LNCaP clone FGC (cell line): ENCODE results near the gene AQP9.

Experiments
- DNase-seq: peaks from one replicate; pipeline ENCODE4 v3.0.0-alpha.2; 2011; ENCODE audit warnings: low read depth
- H3K4me3 ChIP-seq: 2 replicates; pipeline ENCODE4 v1.5.1; 2011; ENCODE audit warnings: mild to moderate bottlenecking, low read depth, low read length, control low read depth
- CTCF ChIP-seq: IDR thresholded peaks from 2 replicates; pipeline ENCODE4 v1.5.1; 2012; ENCODE audit warnings: mild to moderate bottlenecking; ENCODE audit not compliant: control insufficient read depth, insufficient read depth; ENCODE audit errors: extremely low read depth

AQP9 gene

GRCh38 chr15:58138106-58138505 lies at the start of gene AQP9:
AQP9 (plus strand) TSS chr15:58138381; CDS start chr15:58138566, 185 bp downstream.
- no peak for DNase-seq
- TF ChIP-seq CTCF = no peak
- no peak within 1 kb of the TSS for H3K4me3 ChIP-seq

DNA sequence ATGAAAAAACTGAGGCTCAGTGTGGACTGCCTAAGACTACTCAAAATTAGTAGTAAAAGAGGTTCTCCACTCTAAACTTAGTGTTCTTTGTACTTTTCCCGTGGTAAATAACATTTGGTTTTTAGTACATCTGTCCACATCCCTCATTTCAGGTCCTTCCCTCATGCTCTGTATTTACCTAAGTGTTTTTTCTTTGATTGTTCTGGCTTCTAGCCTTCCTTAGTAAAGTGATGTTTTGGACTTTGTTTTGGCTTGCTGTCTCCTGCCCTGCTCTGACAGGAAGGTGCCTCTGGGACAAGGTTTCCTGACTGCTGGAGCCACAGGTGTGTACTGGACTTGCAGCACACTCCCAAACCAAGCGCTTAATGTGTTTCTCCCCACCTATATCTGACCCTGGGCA lies 42.8 kb upstream of the AQP9 start:
- H3K4me3 ChIP-seq = no peak overlapping the region
- TF ChIP-seq CTCF = no peak
- DNase-seq = peak; percentile 44

GRCh38 chr15:58096529-58097084 lies 41.6 kb upstream of the AQP9 start:
- DNase-seq = no peak
- H3K4me3 ChIP-seq = no peak overlapping the region
- TF ChIP-seq CTCF = no peak

- no peak for DNase-seq
- no peak overlapping the region for H3K4me3 ChIP-seq
- TF ChIP-seq CTCF = no peak
Observed at GRCh38 chr15:58103482-58103881, 34.7 kb upstream of the AQP9 start.

GRCh38 chr15:58108117-58108516 lies 30.1 kb upstream of the AQP9 start:
- H3K4me3 ChIP-seq = no peak overlapping the region
- TF ChIP-seq CTCF = no peak
- no peak for DNase-seq

GRCh38 chr15:58109419-58109818 lies 28.8 kb upstream of the AQP9 start:
- no peak for TF ChIP-seq CTCF
- H3K4me3 ChIP-seq = no peak overlapping the region
- DNase-seq = no peak

- no peak for TF ChIP-seq CTCF
- no peak for DNase-seq
- no peak overlapping the region for H3K4me3 ChIP-seq
Observed at GRCh38 chr15:58110999-58111717, 27.0 kb upstream of the AQP9 start.
